NCI-H345 treated with DMSO at 0.1 percent for 48 hours (cell line): ENCODE results near the gene VPS18.

ENCODE experiments used
- DNase-seq: peaks from one replicate; lab custom pipeline; 2025; ENCODE audit not compliant: unreplicated experiment; lab: John Stamatoyannopoulos, UW

VPS18 gene

DNA sequence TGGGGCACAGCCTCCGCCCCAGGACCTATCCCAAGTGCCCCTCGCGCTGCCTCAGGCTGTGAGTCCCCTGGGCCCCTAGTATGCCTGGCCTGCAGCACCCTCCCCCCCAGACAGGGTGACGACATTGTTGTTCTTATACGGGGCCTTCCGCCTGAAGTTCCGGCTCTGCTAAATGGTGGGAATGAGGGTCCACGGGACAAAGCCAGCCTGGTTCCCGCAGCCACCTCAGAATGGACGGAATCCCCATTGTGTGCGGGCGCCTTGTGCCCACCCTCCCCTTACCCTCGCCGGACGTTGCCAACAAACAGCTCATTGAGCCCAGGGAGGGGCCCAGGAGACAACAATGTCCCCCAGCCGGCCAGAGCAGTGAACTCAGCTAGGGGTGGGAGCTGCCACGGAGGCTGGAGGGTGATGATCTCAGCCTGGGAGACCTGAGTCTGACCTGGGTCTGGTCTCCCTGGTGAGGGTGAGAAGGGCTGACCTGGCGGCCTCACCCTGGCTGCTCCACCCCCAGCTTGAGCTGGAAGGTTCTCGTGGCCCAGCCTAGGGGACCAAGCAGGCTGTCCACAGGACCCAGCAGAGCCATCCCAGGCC, 24.6 kb downstream of the VPS18 start:
- no peak for DNase-seq

DNA sequence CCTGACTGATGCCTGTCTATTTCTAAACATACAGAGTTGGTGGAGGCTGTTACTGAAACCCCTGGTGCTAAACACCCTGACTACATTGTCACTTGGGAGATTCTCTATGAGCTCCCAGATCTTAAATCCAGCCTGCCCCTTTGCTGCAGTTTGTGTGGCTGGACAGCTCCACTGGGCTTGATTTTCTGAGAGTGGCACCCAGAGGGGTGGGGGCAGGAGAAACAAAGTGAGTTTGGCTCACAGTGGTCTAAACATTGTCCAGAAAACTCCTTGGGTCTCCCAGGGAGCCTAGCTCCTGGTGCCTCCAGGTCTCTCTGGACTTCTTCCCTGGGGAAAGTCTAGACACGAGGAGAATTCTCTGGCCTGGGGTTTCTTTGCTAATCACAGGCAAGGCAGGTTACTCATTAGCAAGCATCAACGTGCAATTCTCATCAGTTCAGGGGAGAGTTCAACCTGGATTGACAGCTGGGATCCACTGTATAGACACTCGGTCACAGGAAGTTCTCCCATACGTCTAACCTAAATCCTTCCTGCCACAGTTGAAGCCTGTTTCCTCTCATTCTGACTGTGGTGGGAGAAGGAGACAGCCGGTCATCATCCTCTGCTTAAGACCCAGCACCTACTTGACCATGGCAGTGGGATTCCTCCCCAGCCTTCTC, 27.8 kb downstream of the VPS18 start:
- no peak for DNase-seq

DNA sequence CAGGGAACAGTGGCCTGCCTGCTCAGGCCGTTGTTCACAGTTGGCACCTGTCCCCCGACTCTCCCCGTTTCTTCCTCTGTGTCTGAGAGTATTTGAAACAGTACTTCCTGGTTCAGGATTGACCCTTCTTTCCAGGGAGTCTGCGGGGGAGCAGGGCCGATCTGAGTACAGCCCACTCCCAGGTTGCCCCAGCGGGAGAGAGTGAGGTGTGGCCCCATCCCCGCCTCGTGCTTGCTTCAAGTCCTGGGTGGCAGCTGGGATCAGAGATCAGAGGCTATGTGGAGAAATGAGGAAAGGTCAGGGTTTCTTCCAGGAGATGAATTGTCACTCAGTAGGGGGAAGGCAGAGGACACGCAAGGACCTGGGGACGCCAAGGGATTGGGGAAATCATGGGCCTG, 28.4 kb downstream of the VPS18 start:
- no peak for DNase-seq

DNA sequence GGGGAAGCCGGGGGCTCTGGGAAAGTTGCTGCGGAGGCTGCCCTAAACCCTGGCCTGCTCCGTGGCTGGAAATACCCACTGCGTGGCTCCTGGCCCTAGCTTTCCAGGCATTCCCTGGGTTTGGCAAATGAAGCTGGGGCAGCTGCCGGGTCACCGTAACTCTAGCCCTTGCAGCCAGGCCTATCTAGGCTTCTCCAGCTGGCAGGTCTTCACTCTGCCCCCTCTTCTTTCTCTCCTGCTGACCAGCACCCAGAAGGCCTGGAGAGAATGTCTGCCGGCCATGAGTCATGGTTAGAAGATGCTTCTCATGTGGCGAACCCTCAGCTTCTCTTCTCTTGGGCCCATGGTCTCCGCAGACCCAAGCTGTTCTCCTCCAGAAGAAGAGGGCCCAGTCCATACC, 29.3 kb downstream of the VPS18 start:
- no peak for DNase-seq

DNA sequence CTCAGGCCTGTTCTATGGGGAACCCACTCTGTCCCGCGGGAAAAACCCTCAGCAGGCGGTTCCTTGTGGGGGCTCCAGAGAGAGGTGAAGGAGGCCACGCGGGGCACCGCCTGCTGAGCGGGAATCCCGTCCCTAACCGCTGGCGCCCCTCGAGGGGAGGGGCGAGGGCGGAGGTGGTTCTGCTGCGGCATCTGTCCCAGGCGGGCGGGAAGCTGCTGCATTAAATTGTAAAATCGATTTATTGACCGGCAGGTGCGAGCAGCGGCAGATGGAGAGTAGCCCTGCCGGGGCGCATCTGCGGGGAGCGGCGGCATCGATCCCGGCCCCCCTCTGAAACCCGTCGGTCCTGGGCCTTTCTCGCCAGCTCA, 31.2 kb downstream of the VPS18 start:
- peak; percentile 42 for DNase-seq

DNA sequence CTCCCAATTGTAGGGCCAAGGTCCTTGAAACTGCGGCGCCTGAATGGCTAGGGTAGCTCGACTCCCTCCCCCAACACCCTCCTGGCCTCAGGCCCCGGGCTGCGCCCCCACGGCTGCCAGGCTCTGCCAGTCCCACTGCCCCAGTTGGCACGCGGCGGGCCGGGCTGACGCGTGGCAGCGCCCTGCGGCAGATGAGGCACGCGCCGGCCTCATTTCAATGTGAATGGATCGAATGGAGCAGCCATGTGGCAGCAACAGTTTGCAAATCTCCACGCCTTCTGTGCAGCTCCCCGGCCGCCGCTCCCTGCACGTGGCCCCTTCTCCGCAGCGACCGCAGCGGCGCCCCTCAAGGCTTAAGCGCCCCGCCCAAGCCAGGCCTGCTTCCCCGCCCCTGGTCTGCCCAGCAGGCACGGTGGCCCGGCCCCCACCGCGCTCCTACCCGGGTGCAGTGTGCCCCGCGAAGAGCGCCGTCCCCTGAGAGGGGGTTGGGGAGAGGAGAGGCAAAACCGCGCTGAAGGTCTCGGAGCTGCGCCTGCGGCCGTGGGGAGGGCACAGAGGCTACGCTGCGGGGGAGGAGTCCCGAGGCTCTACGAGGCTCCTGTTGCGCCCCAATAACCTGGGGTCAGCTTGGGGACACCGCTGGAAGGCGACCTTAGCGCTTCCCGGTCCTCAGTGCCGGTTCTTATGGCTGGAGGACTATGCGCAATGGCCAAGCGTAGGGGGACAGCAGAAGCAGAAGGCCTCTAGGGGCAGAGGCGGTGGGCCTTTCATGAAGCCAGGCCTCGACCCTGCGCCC, 31.8 kb downstream of the VPS18 start:
- DNase-seq: peak; percentile 42

DNA sequence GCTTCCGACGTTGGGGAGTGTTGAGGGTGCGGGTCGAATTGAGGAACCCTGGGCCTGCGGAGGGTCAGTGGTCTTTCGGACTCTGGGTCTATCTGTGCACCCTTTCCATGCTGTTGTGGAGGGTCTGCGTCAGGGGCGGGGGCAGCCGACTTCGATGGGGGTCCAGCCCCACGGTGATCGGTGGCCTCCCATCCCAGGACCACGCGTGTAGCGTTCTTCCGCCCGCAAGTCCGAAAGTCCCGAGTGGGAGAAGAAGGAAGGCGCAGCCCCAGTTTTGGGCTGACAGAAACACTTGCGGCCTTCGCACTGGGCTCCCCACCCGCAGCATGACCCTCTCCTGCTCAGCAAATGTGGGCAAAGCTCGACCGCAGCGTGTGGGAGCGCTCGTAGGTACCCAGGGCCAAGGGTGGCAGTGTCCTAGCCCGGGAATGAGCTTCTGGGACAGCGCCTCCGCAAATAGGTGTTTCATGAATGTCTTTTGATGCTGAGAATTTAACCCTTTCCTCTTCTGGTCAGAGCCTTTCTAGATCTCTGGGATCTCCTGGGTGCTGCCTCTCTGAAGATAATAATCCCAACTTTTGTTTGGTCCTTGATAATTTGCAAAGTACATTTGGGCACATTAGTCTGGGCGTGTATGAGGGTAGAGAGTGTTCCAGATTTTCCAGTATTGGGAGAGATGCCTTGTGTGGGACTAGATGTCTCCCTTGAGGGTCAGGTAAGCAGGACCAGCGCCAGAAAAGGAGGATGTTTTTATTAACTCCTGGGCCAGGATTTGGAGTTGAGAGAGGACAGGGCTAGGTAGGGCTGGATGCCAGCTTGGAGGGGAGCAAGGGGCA, 32.6 kb downstream of the VPS18 start:
- no peak for DNase-seq

DNA sequence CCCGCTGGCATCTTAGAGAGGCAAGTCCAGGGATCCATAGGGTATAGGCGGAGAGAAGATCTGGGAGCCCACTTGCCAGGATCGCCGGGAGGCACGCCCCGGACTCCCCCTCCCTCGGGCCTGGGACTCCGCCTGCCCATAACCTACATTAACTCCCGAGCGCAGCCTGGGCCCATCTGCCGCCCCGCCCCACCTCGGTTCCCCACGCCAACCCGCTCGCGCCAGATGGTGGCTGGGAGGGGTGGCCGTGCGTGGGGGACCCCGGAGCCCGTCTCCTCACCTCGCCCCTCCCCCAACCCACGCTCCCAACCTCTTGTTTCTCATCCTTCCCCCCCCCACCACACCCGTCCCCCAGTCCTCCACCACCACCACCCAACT, 33.2 kb downstream of the VPS18 start:
- peak; percentile 19 for DNase-seq

DNA sequence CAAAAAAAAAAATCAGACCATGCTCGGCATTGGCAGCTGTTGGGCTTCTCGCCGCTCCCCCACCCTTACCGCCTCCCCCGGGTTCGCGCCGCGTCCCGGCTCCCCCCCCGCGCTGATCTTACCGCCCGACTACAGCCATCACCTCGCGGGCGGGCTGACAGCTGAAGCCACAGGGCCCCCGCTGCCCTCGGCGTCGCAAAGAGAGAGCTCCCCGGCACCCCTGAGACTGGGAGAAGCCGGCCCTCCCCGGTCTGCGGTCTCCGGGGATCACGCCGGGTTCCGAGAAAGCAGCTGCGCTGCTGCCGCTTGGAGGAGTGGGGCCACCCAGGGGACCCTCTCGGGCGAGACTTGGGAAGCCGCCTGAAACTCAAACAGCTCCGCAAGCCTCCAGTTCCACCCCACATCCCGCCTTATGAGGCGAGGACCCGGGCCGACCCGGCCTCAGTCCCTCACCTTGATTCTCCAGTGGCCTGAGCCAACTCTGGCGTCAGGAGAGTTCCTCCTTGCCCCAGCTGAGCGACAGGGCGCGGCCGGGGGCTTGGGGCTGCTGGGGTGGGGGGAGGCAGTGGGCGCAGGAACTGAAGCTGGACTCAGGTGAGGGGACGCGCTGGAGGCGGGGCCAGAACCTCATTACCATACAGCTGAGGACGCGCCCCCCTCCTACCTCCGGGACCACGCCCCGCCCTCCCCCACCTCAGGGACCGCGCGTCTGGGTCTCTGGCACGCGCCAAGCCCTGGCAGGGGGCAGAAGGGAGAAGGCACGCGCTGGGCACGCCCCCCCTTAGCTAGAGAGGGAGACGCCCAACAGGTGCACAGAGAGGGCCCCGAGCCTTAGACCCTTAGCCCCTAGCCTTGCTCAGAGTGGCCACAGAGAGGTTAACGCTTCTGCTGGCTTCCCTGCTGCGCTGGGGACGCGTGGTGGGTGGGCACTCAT, 33.9 kb downstream of the VPS18 start:
- peak; percentile 82 for DNase-seq

DNA sequence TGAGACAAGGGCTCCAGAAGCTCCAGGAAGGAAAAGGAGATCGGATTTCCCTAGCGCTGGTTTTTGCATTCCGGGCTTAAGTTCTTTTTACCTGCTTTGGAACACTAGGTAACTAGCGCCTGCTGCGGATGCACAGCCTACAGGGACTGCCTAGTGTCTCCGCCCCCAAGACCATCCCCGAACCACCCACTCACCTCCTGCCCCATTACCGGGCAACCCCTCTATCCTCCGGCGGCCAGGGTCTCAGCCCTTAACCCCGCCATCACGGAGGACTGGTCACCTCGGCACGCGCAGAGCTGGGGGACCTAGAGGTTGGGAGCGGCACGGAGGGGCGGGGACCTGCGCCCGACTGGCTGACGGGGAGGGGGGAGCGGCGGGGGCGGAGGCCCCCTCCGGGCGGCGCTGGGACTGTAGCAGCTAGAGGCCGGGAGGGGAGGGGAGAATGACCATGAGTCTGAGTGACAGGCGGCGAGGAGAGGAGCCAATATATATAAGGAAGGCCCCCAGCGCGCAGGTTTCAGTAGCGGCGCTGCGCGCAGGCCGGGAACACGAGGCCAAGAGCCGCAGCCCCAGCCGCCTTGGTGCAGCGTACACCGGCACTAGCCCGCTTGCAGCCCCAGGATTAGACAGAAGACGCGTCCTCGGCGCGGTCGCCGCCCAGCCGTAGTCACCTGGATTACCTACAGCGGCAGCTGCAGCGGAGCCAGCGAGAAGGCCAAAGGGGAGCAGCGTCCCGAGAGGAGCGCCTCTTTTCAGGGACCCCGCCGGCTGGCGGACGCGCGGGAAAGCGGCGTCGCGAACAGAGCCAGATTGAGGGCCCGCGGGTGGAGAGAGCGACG, 34.8 kb downstream of the VPS18 start, which contains the start of gene DLL4:
DLL4 (plus strand) TSS at position 520 of the 839 bp plus-strand sequence. CDS start 329 bp downstream, outside the sequence.
- DNase-seq: peak; percentile 73

DNA sequence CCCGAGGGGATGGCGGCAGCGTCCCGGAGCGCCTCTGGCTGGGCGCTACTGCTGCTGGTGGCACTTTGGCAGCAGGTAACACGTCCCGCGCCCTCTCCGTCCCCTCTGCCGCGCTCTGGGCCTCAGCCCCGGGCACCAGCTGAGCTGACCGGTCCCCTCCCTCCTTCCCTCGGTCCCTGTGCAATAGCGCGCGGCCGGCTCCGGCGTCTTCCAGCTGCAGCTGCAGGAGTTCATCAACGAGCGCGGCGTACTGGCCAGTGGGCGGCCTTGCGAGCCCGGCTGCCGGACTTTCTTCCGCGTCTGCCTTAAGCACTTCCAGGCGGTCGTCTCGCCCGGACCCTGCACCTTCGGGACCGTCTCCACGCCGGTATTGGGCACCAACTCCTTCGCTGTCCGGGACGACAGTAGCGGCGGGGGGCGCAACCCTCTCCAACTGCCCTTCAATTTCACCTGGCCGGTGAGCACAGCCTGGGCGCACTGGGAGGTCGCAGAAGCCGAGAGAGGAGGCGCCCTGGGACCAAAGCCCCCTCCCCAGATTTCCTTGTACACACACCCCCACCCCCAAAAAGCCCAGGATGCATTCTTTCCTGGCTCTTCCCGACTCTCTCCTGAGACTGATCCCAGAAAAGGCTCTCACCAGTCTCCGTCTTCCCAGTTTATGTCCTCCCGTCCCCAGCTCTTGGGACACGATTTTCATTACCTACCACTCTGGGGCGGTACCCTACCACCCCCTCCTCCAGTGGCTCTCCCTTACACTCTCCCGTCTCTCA, 35.6 kb downstream of the VPS18 start:
- DNase-seq: no peak

DNA sequence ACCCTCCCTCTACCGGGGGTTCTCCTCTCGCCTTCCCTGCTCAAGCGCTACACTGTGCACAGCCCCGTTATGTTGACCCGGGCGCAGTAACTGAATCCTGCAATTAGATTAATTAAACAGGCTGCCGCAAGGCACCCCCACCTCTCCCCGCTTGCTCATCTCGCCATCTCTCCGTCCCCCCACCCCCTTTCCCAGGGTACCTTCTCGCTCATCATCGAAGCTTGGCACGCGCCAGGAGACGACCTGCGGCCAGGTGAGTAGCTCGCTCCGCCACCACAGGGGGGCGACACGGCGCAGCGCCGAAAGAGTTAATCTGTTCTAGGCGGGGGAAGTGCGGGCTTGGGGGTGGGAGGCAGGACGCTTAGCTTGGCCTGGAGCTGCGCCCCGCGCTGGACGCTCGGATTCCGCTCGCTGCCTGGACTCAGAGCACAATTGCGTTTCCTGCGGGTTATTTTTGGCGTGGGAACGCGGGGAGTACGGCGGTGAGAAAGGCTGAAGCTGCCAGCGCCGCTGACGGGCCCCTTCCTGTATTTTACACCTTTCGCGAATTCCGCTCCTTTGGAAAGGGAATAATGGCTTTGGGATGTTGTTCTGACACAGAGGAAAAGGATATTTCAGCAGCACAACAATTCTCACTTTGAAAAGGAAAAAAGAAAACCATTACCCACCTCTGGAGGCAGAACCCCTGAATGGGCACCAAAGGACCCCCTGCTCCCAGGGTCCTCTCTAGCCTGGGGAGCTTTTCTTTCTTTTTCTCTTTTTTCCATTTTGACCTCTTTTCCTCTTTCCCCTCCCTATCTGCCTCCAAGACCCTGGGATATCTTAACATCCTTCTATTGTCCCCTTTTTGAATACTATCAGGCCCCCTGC, 36.4 kb downstream of the VPS18 start:
- no peak for DNase-seq

DNA sequence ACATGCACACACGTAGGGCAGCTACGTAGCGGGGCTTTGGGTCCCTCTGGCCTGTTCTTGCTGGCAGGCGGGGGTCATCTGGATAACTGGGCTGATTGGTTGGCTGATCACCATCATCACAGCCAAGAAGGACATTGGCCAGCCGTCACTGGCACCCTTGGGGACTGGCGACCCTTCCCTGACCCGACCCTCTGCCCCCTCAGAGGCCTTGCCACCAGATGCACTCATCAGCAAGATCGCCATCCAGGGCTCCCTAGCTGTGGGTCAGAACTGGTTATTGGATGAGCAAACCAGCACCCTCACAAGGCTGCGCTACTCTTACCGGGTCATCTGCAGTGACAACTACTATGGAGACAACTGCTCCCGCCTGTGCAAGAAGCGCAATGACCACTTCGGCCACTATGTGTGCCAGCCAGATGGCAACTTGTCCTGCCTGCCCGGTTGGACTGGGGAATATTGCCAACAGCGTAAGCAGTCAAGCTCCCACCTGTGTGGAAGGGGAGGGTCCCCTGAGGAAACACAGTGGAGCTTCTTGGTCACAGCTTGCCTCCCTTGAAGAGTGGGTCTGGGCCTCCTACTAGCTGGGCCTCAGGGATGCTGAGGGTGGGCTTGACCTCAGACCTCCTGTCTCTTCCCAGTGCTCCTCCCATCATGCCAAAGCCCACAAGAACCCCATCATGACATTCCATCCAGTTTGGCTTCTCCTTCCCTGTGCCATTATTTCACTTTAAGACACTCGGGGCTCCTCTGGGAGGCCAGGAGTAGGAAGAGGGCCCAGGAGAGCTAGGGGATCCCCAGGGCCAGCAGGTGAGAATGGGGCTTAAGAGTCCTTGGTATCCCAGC, 37.3 kb downstream of the VPS18 start:
- DNase-seq: no peak

DNA sequence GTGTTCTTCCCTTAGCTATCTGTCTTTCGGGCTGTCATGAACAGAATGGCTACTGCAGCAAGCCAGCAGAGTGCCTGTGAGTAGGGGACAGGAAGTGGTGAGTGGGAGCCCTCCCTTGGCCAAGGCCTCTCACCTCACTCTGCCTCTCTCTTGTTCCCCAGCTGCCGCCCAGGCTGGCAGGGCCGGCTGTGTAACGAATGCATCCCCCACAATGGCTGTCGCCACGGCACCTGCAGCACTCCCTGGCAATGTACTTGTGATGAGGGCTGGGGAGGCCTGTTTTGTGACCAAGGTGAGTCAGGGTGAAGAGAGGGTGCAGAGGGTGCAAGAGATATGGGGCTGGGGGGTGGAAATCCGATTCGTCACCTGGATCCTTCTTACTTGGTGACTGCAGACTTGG, 37.9 kb downstream of the VPS18 start:
- DNase-seq: no peak

DNA sequence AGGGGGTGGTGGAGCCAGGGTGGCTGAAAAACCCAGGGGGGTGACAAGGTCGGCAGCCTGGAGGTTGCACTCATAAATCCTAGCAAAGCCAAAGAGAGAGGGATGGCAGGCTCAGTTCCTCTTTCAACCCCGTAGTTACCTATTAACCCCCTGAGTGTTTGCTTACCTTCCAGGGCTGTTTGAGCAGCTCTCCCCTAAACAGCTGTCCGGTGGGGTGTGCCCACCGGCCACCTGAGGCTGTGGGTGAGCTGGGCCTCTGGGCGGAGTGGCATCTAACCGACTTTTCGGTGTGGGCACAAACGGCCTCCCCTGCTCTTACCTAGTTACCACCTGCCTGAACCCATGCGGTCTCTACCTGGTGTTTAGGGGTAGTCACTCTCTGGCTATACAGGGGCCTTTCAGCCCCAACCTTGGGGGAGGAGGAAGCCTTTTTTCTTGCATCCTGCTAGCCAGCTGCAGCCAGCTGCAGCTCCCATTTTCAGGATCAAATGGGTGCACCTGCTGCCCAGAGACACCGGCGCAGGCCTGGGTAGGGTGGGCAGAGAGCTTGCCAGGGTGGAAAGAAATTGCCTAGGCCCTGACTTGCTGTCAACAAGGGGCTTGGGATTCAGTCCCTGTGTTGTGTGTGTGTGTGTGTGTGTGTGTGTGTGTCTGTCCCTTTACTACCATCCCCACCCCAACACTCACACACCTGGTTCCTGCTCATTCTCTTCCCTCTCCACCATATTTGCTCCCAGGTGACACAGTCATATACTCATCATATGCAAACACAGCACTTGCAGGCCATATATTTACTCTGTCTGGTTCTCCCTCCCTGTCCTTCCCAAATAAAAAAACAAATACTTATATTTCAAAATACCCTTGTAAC, 38.6 kb downstream of the VPS18 start:
- DNase-seq: no peak

DNA sequence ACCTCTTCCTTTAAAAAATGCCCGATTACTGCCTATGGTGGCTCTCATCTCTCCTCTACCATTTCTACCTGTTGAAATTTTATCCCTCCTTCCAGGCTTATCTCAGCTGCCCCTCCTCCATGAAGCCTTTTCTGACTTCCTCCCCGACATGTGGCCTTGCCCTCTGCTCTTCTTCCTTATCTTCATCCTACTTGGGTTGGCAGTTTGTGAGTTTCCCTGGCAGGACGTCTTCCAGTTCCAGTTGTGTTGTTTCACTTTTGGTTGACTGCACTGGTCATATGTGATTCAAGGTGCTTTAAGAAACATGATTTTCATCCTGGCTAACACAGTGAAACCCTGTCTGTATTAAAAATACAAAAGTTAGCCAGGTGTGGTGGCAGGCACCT, 39.3 kb downstream of the VPS18 start:
- no peak for DNase-seq
